Gastrocnemius medialis (tissue), 4 donors: ENCODE results near the gene IDH2.

ENCODE experiments used
- POLR2A ChIP-seq, 2 donors: fragments of 450-650 bp; IDR thresholded peaks; one replicate each; pipeline ENCODE4 v1.6.1; 2017; ENCODE audit warnings: antibody characterized with exemption in 2 of 2, mild to moderate bottlenecking in 2 of 2, moderate library complexity in 2 of 2
- TF ChIP-seq, protein P1 (sequence below), 5 experiments: fragments of 450-650 bp in 3 of 5; fragments of 200-600 bp in 2 of 5; sonication (generic) in 2 of 5; IDR thresholded peaks in 4 of 5; conservative IDR thresholded peaks in 1 of 5; 1 replicate in 4 of 5; 2 replicates in 1 of 5; pipeline ENCODE4 v1.5.1; 2016 to 2019; ENCODE audit warnings: antibody characterized with exemption in 5 of 5, mild to moderate bottlenecking in 3 of 5, moderate library complexity in 3 of 5

DNA sequence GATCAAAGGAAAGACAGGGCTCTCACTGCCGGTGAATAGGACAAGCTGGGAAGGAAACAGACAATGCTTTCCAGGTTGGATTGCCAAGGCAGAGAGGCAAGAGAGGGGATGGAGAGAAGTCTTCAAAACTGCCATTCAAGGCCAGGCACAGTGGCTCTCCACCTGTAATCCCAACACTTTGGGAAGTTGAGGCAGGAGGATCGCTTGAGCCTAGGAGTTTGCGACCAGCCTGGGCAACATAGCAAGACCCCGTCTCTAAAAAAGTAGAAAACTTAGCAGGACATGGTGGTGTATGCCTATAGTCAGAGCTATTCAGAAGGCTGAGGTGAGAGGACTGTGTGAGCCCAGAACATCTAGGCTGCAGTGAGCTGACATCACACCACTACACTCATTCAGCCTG, 43.5 kb upstream of the IDH2 start:
- TF ChIP-seq, protein P1, sequence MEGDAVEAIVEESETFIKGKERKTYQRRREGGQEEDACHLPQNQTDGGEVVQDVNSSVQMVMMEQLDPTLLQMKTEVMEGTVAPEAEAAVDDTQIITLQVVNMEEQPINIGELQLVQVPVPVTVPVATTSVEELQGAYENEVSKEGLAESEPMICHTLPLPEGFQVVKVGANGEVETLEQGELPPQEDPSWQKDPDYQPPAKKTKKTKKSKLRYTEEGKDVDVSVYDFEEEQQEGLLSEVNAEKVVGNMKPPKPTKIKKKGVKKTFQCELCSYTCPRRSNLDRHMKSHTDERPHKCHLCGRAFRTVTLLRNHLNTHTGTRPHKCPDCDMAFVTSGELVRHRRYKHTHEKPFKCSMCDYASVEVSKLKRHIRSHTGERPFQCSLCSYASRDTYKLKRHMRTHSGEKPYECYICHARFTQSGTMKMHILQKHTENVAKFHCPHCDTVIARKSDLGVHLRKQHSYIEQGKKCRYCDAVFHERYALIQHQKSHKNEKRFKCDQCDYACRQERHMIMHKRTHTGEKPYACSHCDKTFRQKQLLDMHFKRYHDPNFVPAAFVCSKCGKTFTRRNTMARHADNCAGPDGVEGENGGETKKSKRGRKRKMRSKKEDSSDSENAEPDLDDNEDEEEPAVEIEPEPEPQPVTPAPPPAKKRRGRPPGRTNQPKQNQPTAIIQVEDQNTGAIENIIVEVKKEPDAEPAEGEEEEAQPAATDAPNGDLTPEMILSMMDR (IDR thresholded peaks at IDR 0.05 in 4 of 5, conservative IDR thresholded peaks at IDR 0.05 in 1 of 5) = no peak
- TF ChIP-seq POLR2A (IDR thresholded peaks at IDR 0.05) = no peak
